GM18505 (cell line): ENCODE data around the gene LGALS7.

Experiments
- ATAC-seq: cut with Tn5 transposase; IDR thresholded peaks from one replicate; pipeline ENCODE4 v1.9.1; 2021; ENCODE audit not compliant: unreplicated experiment
- POLR2A ChIP-seq: IDR thresholded peaks from 4 replicates; pipeline ENCODE4 v1.6.1; 2011; ENCODE audit warnings: borderline replicate concordance; ENCODE audit not compliant: insufficient read depth, insufficient read length; ENCODE audit errors: extremely low read depth

The LGALS7 gene

GRCh38 chr19:38742906-38743305 lies 30.4 kb downstream of the LGALS7 start:
- no peak for ATAC-seq
- no peak for TF ChIP-seq POLR2A

- TF ChIP-seq POLR2A, result no peak
- ATAC-seq, result no peak
Measured at GRCh38 chr19:38742296-38742695, 31.0 kb downstream of the LGALS7 start.

- no peak for TF ChIP-seq POLR2A
- no peak for ATAC-seq
Measured at GRCh38 chr19:38741670-38742069, 31.6 kb downstream of the LGALS7 start.

GRCh38 chr19:38740932-38741331 lies 32.4 kb downstream of the LGALS7 start:
- no peak for ATAC-seq
- no peak for TF ChIP-seq POLR2A

- no peak for ATAC-seq
- no peak for TF ChIP-seq POLR2A
Measured at GRCh38 chr19:38740257-38740592, 33.1 kb downstream of the LGALS7 start.

GRCh38 chr19:38739440-38740256 lies 33.7 kb downstream of the LGALS7 start:
- no peak for ATAC-seq

GRCh38 chr19:38737921-38738737 lies 35.2 kb downstream of the LGALS7 start:
- ATAC-seq, result no peak
- no peak for TF ChIP-seq POLR2A

More at GRCh38 chr19:38739440-38740256, 33.7 kb downstream of the LGALS7 start:
- no peak for TF ChIP-seq POLR2A

GRCh38 chr19:38737281-38737865 lies 35.9 kb downstream of the LGALS7 start:
- no peak for TF ChIP-seq POLR2A
- no peak for ATAC-seq

- ATAC-seq, result no peak
- TF ChIP-seq POLR2A, result no peak
Measured at GRCh38 chr19:38736413-38737280, 36.7 kb downstream of the LGALS7 start.

- no peak for TF ChIP-seq POLR2A
- no peak for ATAC-seq
Measured at GRCh38 chr19:38736036-38736412, 37.3 kb downstream of the LGALS7 start.

GRCh38 chr19:38735257-38735686 lies 38.0 kb downstream of the LGALS7 start:
- TF ChIP-seq POLR2A, result no peak
- no peak for ATAC-seq

GRCh38 chr19:38734426-38735256 lies 38.7 kb downstream of the LGALS7 start:
- no peak for ATAC-seq
- TF ChIP-seq POLR2A, result no peak
